ENCODE data around the gene MVB12A.

MVB12A gene

DNA sequence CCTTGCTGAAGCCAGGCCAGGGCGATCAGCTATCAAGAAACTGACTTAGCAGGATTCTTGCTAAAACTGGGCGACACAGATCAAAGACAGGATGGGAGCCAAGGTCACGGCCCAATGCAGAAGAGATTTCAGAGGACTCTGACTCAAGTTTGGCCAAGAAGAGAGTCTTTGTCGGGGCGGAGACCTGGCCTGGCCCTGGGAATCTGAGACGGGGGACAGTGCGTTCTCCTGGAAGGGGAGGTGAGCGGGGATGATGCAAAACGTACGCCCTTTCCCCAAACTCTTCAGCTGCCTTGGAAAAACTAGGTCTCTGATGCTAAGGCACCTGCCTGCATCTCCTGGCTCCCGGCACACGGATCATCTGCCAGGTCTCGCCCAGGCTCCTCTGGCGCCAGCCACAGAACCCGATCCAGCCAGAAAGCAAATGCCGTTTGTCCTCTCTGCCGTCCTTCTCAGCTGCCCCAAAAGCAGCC, 9.8 kb downstream of the MVB12A start:
- Histone ChIP-seq H3K4me3 (replicated peaks; ENCODE audit: low read depth, low read length) (no peak overlapping the region), H3K27me3 (replicated peaks; ENCODE audit: control insufficient read depth, insufficient read depth, low read length) (no peaks in the 10 kb centered on the region), H3K36me3 (ENCODE audit: control insufficient read depth, insufficient read depth, low read length) (no peaks in the 10 kb centered on the region)
- no peak for DNase-seq (ENCODE audit: extremely low read depth, insufficient read length)
- TF ChIP-seq, protein P1, sequence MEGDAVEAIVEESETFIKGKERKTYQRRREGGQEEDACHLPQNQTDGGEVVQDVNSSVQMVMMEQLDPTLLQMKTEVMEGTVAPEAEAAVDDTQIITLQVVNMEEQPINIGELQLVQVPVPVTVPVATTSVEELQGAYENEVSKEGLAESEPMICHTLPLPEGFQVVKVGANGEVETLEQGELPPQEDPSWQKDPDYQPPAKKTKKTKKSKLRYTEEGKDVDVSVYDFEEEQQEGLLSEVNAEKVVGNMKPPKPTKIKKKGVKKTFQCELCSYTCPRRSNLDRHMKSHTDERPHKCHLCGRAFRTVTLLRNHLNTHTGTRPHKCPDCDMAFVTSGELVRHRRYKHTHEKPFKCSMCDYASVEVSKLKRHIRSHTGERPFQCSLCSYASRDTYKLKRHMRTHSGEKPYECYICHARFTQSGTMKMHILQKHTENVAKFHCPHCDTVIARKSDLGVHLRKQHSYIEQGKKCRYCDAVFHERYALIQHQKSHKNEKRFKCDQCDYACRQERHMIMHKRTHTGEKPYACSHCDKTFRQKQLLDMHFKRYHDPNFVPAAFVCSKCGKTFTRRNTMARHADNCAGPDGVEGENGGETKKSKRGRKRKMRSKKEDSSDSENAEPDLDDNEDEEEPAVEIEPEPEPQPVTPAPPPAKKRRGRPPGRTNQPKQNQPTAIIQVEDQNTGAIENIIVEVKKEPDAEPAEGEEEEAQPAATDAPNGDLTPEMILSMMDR (IDR thresholded peaks at IDR 0.05; ENCODE audit: insufficient read depth, low read length, poor library complexity, severe bottlenecking) = no peak

DNA sequence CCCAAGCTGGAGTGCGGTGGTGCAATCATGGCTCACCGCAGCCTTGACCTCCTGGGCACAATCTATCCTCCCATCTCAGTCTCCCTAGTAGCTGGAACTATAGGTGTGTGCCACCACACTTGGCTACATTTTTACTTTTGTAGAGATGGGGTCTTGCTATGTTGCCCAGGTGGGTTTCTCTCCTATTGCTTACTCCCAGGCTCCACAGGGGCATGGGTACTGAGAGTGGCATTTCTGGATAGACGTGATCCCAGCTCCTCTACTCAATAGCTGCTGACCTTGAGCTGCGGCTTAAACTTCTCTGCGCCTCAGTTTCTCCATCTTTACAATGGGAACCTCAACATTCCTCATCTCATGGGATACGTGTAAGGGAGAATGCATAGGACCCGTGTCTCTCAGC, 11.6 kb downstream of the MVB12A start:
- TF ChIP-seq, protein P1 (IDR thresholded peaks at IDR 0.05; ENCODE audit: insufficient read depth, low read length, poor library complexity, severe bottlenecking) = no peak
- H3K27me3 ChIP-seq (replicated peaks; ENCODE audit: control insufficient read depth, insufficient read depth, low read length) = no peaks in the 10 kb centered on the region
- H3K4me3 ChIP-seq (replicated peaks; ENCODE audit: low read depth, low read length) = no peak overlapping the region
- no peak for DNase-seq (ENCODE audit: extremely low read depth, insufficient read length)
- H3K36me3 ChIP-seq (ENCODE audit: control insufficient read depth, insufficient read depth, low read length) = no peaks in the 10 kb centered on the region

DNA sequence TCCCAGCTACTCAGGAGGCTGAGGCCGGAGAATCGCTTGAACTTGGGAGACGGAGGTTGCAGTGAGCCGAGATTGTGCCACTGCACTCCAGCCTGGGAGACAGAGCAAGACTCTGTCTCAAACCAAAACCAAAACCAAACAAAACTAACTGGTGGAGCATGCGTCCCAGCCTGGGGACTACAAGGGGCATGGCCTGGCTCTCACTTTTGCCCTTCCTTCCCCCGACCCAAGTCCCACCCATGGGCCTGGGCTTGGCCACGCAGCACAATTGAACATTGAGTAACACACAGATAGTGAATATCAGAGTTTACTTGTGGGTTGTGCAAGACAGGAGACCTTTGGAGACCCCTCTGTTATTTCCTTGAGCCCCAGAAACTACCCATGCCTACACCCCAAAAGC, 15.4 kb downstream of the MVB12A start:
- no peak overlapping the region for H3K4me3 ChIP-seq (replicated peaks; ENCODE audit: low read depth, low read length)
- no peaks in the 10 kb centered on the region for H3K36me3 ChIP-seq (ENCODE audit: control insufficient read depth, insufficient read depth, low read length)
- TF ChIP-seq, protein P1 (IDR thresholded peaks at IDR 0.05; ENCODE audit: insufficient read depth, low read length, poor library complexity, severe bottlenecking) = no peak
- DNase-seq (ENCODE audit: extremely low read depth, insufficient read length) = no peak
- H3K27me3 ChIP-seq (replicated peaks; ENCODE audit: control insufficient read depth, insufficient read depth, low read length) = no peaks in the 10 kb centered on the region

DNA sequence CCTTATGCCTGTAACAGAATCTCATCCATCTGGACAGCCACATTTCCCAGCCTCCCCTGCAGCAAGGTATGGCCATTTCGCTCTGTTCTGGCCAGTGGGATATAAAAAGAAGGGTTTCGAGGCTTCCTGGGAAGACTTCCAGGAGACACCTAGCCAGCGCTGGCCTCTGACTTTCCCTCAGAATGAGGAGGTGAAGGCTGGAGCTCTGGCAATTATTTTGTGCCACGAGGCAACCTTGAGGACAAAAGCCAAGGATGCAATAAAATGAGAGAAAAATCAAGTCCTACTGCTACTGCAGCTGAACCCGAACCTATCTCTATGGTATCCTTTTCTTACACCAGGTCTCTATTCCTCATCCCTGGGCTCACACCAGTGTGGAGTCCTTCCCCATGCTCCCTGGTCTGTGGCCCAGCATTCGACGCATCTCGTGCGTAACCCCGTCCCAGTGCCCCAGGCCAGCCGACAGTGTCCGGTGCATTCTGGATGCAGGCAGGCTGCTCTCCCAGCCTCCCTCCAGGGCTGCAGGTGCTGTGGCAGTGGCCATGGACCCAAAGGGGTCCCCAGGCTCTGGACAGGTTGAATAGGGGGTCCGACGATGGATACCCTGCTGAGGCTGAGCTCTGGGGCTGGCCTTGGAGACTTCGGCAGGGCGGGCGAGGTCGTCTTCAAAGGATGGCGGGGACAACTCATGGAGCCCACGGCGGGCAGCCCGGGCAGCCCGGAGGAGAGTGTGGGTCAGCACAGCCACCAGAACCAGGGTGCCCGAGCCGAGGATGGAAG, 16.4 kb downstream of the MVB12A start:
- TF ChIP-seq, protein P1 (IDR thresholded peaks at IDR 0.05; ENCODE audit: insufficient read depth, low read length, poor library complexity, severe bottlenecking) = no peak

DNA sequence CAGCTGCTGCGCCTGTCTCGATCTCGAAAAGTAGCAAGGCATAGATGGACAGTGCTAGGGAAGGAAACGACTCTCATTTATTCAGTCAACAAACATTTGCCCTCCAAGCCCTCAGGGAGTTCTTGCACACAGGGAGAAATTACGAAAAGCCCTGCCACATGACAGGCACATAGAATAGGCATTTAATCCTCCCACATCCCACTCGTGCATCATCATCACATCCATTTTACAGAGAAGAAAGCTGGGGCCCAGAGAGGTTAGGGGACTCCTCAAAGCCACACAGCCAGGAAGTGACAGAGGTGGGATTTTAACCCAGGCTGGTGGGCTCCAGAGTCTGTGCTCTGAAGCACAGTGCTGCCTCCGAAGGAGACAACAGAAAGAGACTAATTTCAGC, 17.0 kb downstream of the MVB12A start:
- H3K27me3 ChIP-seq (replicated peaks; ENCODE audit: control insufficient read depth, insufficient read depth, low read length) = no peaks in the 10 kb centered on the region
- no peak for DNase-seq (ENCODE audit: extremely low read depth, insufficient read length)
- H3K36me3 ChIP-seq (ENCODE audit: control insufficient read depth, insufficient read depth, low read length) = no peaks in the 10 kb centered on the region
- TF ChIP-seq, protein P1 (IDR thresholded peaks at IDR 0.05; ENCODE audit: insufficient read depth, low read length, poor library complexity, severe bottlenecking) = no peak
- H3K4me3 ChIP-seq (replicated peaks; ENCODE audit: low read depth, low read length) = no peak overlapping the region

More for the DNA sequence above, 16.4 kb downstream of the MVB12A start:
- Histone ChIP-seq H3K36me3 (ENCODE audit: control insufficient read depth, insufficient read depth, low read length) (no peaks in the 10 kb centered on the region), H3K4me3 (replicated peaks; ENCODE audit: low read depth, low read length) (no peak overlapping the region), H3K27me3 (replicated peaks; ENCODE audit: control insufficient read depth, insufficient read depth, low read length) (no peaks in the 10 kb centered on the region)
- DNase-seq (ENCODE audit: extremely low read depth, insufficient read length) = no peak
